Right ventricle myocardium inferior (tissue), 1 donor: ENCODE data around the gene ACTA2. TPM values are rescaled to one million over a fixed set of nuclear protein-coding genes. Genes with fewer than 3 reads are reported as not detected.

Source experiments
- total RNA-seq: library from RNA; stranded (reverse); fragmentation: NEBNext Ultra II Directional; extraction: Animal tissue kit (Norgen Biotek cat#: 25700); gene quantifications from one replicate; pipeline ENCODE4 v1.2.1, GENCODE V29; 2021
- donor health status: DM: no; HTN: yes; CAD: no; lungs with severe emphysema.

The ACTA2 gene
- total RNA-seq, 1 donor from 2014 or later: 75.2 TPM

Other genes with a start within 250 kb of the ACTA2 start
- gene LIPK, start 246.5 kb downstream of the ACTA2 start, total RNA-seq: not detected
- gene LIPN, start 192.8 kb downstream of the ACTA2 start, total RNA-seq: not detected
- gene LIPM, start 150.0 kb downstream of the ACTA2 start, total RNA-seq: not detected
- not detected for gene ANKRD22, start 100.9 kb downstream of the ACTA2 start, total RNA-seq
- 2.0 TPM for gene STAMBPL1, start 72.5 kb downstream of the ACTA2 start, total RNA-seq
- gene FAS, start 38.0 kb upstream of the ACTA2 start, total RNA-seq: 4.7 TPM